H9 (cell line): ENCODE results near the gene SDR39U1. TPM values are rescaled to one million over a fixed set of nuclear protein-coding genes. Genes with fewer than 3 reads are reported as not detected.

ENCODE experiments used
- DNase-seq: peaks from one replicate; pipeline ENCODE4 v3.0.0-alpha.2; 2017
- H2AFZ ChIP-seq: one replicate; pipeline ENCODE4 v1.6.1; 2013; ENCODE audit warnings: mild to moderate bottlenecking, low read length, control low read depth, moderate library complexity
- H2AK5ac ChIP-seq: 2 replicates; pipeline ENCODE4 v1.6.1; 2013; ENCODE audit warnings: low read length, control low read depth, mixed read lengths; ENCODE audit not compliant: insufficient read length
- H2BK120ac ChIP-seq: one replicate; pipeline ENCODE4 v1.6.1; 2013; ENCODE audit warnings: low read depth, mild to moderate bottlenecking, low read length, control low read depth, inconsistent platforms; ENCODE audit not compliant: poor library complexity, severe bottlenecking
- H2BK12ac ChIP-seq: 2 replicates; pipeline ENCODE4 v1.6.1; 2013; ENCODE audit warnings: low read length, control low read depth, mixed read lengths, low read depth; ENCODE audit not compliant: insufficient read length
- H2BK15ac ChIP-seq: 2 replicates; pipeline ENCODE4 v1.6.1; 2013; ENCODE audit warnings: low read depth, low read length, control low read depth
- H2BK20ac ChIP-seq: one replicate; pipeline ENCODE4 v1.6.1; 2013; ENCODE audit warnings: low read depth, mild to moderate bottlenecking, low read length, control low read depth, inconsistent platforms; ENCODE audit not compliant: poor library complexity, severe bottlenecking
- H2BK5ac ChIP-seq: 2 replicates; pipeline ENCODE4 v1.6.1; 2013; ENCODE audit warnings: low read length, control low read depth, mixed read lengths; ENCODE audit not compliant: insufficient read length
- H3K14ac ChIP-seq: 2 replicates; pipeline ENCODE4 v1.6.1; 2013; ENCODE audit warnings: low read length, control low read depth; ENCODE audit not compliant: insufficient read depth
- H3K18ac ChIP-seq: 2 replicates; pipeline ENCODE4 v1.6.1; 2013; ENCODE audit warnings: low read depth, mild to moderate bottlenecking, mixed read lengths, low read length, control low read depth; ENCODE audit not compliant: insufficient read length
- H3K23ac ChIP-seq: 2 replicates; pipeline ENCODE4 v1.6.1; 2013; ENCODE audit warnings: low read length, control low read depth, mixed read lengths, low read depth; ENCODE audit not compliant: insufficient read length
- H3K23me2 ChIP-seq: 2 replicates; pipeline ENCODE4 v1.6.1; 2013; ENCODE audit warnings: low read depth, mild to moderate bottlenecking, mixed read lengths, low read length, control low read depth; ENCODE audit not compliant: insufficient read length, poor library complexity, severe bottlenecking
- H3K27ac ChIP-seq: 2 replicates; pipeline ENCODE4 v1.5.1; 2013; ENCODE audit warnings: low read length, control low read depth, mixed read lengths, low read depth; ENCODE audit not compliant: insufficient read length
- H3K27me3 ChIP-seq: 2 replicates; pipeline ENCODE4 v1.6.1; 2013; ENCODE audit warnings: low read length, control low read depth, inconsistent platforms; ENCODE audit not compliant: insufficient read depth
- H3K4ac ChIP-seq: 2 replicates; pipeline ENCODE4 v1.6.1; 2013; ENCODE audit warnings: low read depth, mild to moderate bottlenecking, control low read depth, inconsistent platforms, low read length, moderate library complexity
- H3K4me1 ChIP-seq: 2 replicates; pipeline ENCODE4 v1.6.1; 2013; ENCODE audit warnings: low read length, control low read depth, inconsistent platforms; ENCODE audit not compliant: insufficient read depth
- H3K4me2 ChIP-seq: 2 replicates; pipeline ENCODE4 v1.6.1; 2013; ENCODE audit warnings: low read length, control low read depth, mixed read lengths; ENCODE audit not compliant: insufficient read length, insufficient read depth
- H3K56ac ChIP-seq: 2 replicates; pipeline ENCODE4 v1.6.1; 2013; ENCODE audit warnings: low read depth, mild to moderate bottlenecking, mixed read lengths, low read length, control low read depth; ENCODE audit not compliant: insufficient read length
- H3K79me1 ChIP-seq: 2 replicates; pipeline ENCODE4 v1.6.1; 2013; ENCODE audit warnings: low read depth, mild to moderate bottlenecking, moderate library complexity, low read length, control low read depth, inconsistent platforms; ENCODE audit not compliant: insufficient read depth, poor library complexity, severe bottlenecking
- H3K79me2 ChIP-seq: 2 replicates; pipeline ENCODE4 v1.6.1; 2013; ENCODE audit warnings: low read length, control low read depth, inconsistent platforms; ENCODE audit not compliant: insufficient read depth
- H3K9ac ChIP-seq: 2 replicates; pipeline ENCODE4 v1.6.1; 2013; ENCODE audit warnings: low read length, control low read depth, mixed read lengths; ENCODE audit not compliant: insufficient read length; ENCODE audit errors: extremely low read depth
- H3K9me3 ChIP-seq: one replicate; pipeline ENCODE4 v1.6.1; 2013; ENCODE audit warnings: low read depth, low read length, inconsistent platforms; ENCODE audit not compliant: control insufficient read depth
- H3T11ph ChIP-seq: one replicate; pipeline ENCODE4 v1.6.1; 2013; ENCODE audit warnings: mild to moderate bottlenecking, low read length, control low read depth, inconsistent platforms
- H4K20me1 ChIP-seq: one replicate; pipeline ENCODE4 v1.6.1; 2013; ENCODE audit not compliant: control insufficient read depth, insufficient read length, insufficient read depth
- H4K5ac ChIP-seq: 2 replicates; pipeline ENCODE4 v1.6.1; 2013; ENCODE audit warnings: low read depth, mild to moderate bottlenecking, mixed read lengths, low read length, control low read depth; ENCODE audit not compliant: insufficient read length
- H4K8ac ChIP-seq: replicated peaks from 2 replicates; pipeline ENCODE4 v1.6.1; 2013; ENCODE audit warnings: low read length, control low read depth, mixed read lengths, low read depth; ENCODE audit not compliant: insufficient read length
- H4K91ac ChIP-seq: 2 replicates; pipeline ENCODE4 v1.6.1; 2013; ENCODE audit warnings: low read depth, mild to moderate bottlenecking, moderate library complexity, mixed read lengths, low read length, control low read depth; ENCODE audit not compliant: insufficient read length
- H3K27ac Mint-ChIP-seq, 3 experiments: 2 replicates in 2 of 3; 3 replicates in 1 of 3; pipeline ENCODE4 v1.8.0; 2020 to 2021; ENCODE audit warnings: mixed read lengths in 3 of 3, mild to moderate bottlenecking in 1 of 3, moderate library complexity in 1 of 3
- H3K27me3 Mint-ChIP-seq: 2 replicates; pipeline ENCODE4 v1.8.0; 2021; ENCODE audit warnings: low read depth, mild to moderate bottlenecking, moderate library complexity, mixed read lengths
- H3K36me3 Mint-ChIP-seq, 3 experiments: 2 replicates in 2 of 3; 3 replicates in 1 of 3; pipeline ENCODE4 v1.8.0; 2020 to 2021; ENCODE audit warnings: low read depth in 3 of 3, mixed read lengths in 3 of 3; ENCODE audit not compliant: insufficient read depth in 1 of 3
- H3K4me1 Mint-ChIP-seq, 2 experiments: 2 replicates each; pipeline ENCODE4 v1.8.0; 2020; ENCODE audit warnings: mixed read lengths in 2 of 2
- H3K4me3 Mint-ChIP-seq, 2 experiments: 2 replicates in 1 of 2; 3 replicates in 1 of 2; pipeline ENCODE4 v1.8.0; 2020 to 2021; ENCODE audit warnings: mild to moderate bottlenecking in 2 of 2, mixed read lengths in 2 of 2, moderate library complexity in 1 of 2
- H3K9me3 Mint-ChIP-seq, 2 experiments: 2 replicates in 1 of 2; 3 replicates in 1 of 2; pipeline ENCODE4 v1.8.0; 2020; ENCODE audit warnings: mild to moderate bottlenecking in 2 of 2, mixed read lengths in 2 of 2, moderate library complexity in 1 of 2
- WGBS: extraction: QIAGEN DNeasy Blood & Tissue Kit; methylation state at CpG from one replicate; pipeline ENCODE4 v1.1.7; 2013; ENCODE audit warnings: missing lambda C conversion rate, low lambda C conversion rate, mixed read lengths; ENCODE audit not compliant: insufficient read length; ENCODE audit errors: extremely low coverage; 5-methylcytosine and 5-hydroxymethylcytosine counted together
- total RNA-seq: library from RNA; stranded (reverse); gene quantifications from 2 replicates; pipeline ENCODE4 v1.2.1, GENCODE V29; 2021
- TF ChIP-seq, protein P1 (sequence below): fragments of 200-600 bp; sonication (generic); conservative IDR thresholded peaks from 3 replicates; pipeline ENCODE4 v1.8.0; 2021; ENCODE audit warnings: antibody characterized with exemption, mild to moderate bottlenecking

SDR39U1 gene
- total RNA-seq, 1 experiment from 2014 or later, result 56.2 TPM

- TF ChIP-seq, protein P1, sequence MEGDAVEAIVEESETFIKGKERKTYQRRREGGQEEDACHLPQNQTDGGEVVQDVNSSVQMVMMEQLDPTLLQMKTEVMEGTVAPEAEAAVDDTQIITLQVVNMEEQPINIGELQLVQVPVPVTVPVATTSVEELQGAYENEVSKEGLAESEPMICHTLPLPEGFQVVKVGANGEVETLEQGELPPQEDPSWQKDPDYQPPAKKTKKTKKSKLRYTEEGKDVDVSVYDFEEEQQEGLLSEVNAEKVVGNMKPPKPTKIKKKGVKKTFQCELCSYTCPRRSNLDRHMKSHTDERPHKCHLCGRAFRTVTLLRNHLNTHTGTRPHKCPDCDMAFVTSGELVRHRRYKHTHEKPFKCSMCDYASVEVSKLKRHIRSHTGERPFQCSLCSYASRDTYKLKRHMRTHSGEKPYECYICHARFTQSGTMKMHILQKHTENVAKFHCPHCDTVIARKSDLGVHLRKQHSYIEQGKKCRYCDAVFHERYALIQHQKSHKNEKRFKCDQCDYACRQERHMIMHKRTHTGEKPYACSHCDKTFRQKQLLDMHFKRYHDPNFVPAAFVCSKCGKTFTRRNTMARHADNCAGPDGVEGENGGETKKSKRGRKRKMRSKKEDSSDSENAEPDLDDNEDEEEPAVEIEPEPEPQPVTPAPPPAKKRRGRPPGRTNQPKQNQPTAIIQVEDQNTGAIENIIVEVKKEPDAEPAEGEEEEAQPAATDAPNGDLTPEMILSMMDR, result no peak
- no peak overlapping the region for H2BK20ac ChIP-seq
- H3K79me2 ChIP-seq, result no peaks in the 10 kb centered on the region
- H3K23ac ChIP-seq, result no peak overlapping the region
- H2BK5ac ChIP-seq, result no peak overlapping the region
- no peaks in the 10 kb centered on the region for H3K23me2 ChIP-seq
- no peak overlapping the region for H3K18ac ChIP-seq
- no peak overlapping the region for H2AK5ac ChIP-seq
- 0 out of 4 replicates have a peak, but pooled peaks cover 0 to 3% of the 10 kb centered on the region in 2 experiments for H3K4me1 Mint-ChIP-seq
- H3K4me3 Mint-ChIP-seq, result no peak overlapping the region
- H2BK15ac ChIP-seq, result no peak overlapping the region
- peaks cover 22% of the 10 kb centered on the region for H3K27me3 Mint-ChIP-seq
- WGBS, result no CpG with 5 or more reads among the region's 16 CpGs
- no peaks in the 10 kb centered on the region; the same call in 1 of the 2 replicates for H3K27me3 ChIP-seq
- no peaks in the 10 kb centered on the region for H3K9me3 ChIP-seq
- H3K79me1 ChIP-seq, result no peaks in the 10 kb centered on the region
- no peak overlapping the region for H2BK12ac ChIP-seq
- no peak overlapping the region for H3K14ac ChIP-seq
- H4K91ac ChIP-seq, result no peak overlapping the region
- H3K9ac ChIP-seq, result no peak overlapping the region
- no peak overlapping the region for H4K8ac ChIP-seq
- H3K27ac ChIP-seq, result no peak overlapping the region
- H4K5ac ChIP-seq, result no peak overlapping the region
- H3K9me3 Mint-ChIP-seq, result no peaks in the 10 kb centered on the region
- peak overlapping the region in 1 of 3 experiments; percentile 34; a peak in 3 of 7 replicates for H3K27ac Mint-ChIP-seq
- H3K36me3 Mint-ChIP-seq, result peaks cover 15 to 33% (median 22%) of the 10 kb centered on the region in 3 experiments; a peak in 6 of 7 replicates
- H2AFZ ChIP-seq, result no peak overlapping the region
- DNase-seq, result no peak
- no peak overlapping the region for H3K56ac ChIP-seq
- no peak overlapping the region for H2BK120ac ChIP-seq
- H3K4me1 ChIP-seq, result no peaks in the 10 kb centered on the region
- H4K20me1 ChIP-seq, result no peaks in the 10 kb centered on the region
- H3K4ac ChIP-seq, result no peak overlapping the region
- no peak overlapping the region for H3T11ph ChIP-seq
- no peak overlapping the region for H3K4me2 ChIP-seq
Observed at GRCh38 chr14:24416932-24417619, 25.5 kb downstream of the SDR39U1 start.
